GM18858 (cell line): ENCODE measurements around the gene FAM156A.
"Not testable (repeated sequence)": the region's sequence is repeated elsewhere in the genome, so short reads cannot be mapped to it uniquely, and the experiment has no call there.

Experiments used
- ATAC-seq: cut with Tn5 transposase; IDR thresholded peaks from one replicate; pipeline ENCODE4 v1.9.1; 2021; ENCODE audit not compliant: unreplicated experiment

FAM156A gene, protein sequence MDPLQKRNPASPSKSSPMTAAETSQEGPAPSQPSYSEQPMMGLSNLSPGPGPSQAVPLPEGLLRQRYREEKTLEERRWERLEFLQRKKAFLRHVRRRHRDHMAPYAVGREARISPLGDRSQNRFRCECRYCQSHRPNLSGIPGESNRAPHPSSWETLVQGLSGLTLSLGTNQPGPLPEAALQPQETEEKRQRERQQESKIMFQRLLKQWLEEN

DNA sequence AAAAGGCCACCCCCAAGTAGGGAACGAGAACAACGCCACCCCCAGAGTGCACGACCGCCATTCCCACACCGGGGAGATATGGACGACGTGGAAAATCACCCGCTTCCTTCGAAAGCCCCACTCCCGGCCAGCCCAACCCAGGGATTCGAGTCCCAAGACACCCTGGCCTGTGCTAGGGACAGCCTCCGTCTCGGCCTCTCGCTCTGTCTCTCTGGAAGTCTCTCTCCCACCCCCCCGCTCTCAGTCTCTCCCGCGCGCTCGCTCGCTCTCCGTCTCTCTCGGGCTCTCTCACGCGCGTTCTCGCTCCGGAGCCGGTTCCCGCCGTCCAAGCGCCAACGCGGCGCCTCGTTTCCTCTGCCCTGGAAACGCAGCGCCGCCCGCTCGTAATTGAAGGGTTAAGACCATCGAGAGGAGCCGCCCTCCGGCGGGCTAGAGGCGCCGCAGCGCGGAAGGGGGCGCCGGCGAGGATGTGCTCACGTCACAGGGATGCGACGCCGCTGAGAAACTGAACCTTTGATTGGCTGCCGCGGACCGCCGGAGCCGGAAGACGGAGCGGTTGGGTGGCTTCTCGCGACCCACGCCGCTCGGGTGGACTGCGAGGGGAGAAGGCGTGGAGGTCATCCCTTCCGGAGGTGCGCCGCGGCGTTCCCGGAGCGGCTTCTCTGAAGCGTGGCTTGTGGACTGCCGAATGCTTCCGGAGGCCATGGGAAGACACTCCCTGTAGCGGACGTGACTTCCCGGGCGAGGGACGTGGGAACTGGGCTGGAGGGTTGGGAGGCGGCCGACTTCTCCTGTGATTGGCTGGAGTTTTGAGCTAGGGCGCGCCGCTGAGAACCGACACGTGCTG is at the start of gene FAM156A:
TSS of gene FAM156A (minus strand) at position 406 of the 847 bp plus-strand sequence. CDS start 9,930 bp downstream, outside the sequence.
- ATAC-seq, result peak; percentile 73

- ATAC-seq, result no peak
Observed at GRCh38 chrX:53005327-53005726, 47.0 kb upstream of the FAM156A start.

DNA sequence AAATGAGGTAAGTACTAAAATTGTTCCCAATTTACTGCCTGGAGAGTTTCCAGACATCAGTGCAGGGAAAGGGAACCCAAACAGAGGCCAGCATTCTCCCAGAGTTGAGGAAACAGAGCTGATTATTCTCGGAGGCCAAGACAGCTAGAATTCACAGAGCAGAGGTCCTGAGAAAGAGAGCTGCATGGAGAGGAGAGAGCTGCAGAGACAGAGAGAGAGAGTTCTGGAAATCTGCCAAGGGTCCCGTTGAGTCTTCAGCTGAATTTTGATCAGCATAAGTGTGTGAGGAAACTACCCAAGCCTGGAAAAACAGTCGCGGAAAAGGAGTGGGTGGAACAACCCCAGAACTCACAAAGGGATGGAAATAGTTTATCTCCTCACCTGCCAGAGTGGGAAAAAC is 46.5 kb upstream of the FAM156A start:
- ATAC-seq, result no peak

DNA sequence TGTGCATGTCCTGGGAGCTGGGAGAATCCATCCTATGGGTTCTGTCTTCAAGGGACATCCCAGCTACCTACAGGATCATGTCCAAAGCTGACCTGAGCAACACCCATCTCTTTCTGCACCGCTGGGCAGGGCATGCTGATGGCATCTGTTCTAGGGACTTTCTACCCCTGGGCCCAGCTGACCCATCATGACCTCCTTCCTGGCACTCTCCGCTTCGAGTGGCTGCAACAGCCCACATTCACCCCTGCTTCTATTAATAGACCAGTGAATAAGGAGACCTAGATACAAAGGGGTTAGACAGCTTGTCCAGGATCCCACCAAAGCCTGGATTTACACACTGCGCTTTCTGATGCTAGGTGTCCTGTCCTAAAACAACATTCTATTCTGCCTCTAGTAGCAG is 45.7 kb upstream of the FAM156A start:
- no peak for ATAC-seq

GRCh38 chrX:53003111-53003510 is 44.8 kb upstream of the FAM156A start:
- ATAC-seq, result no peak

DNA sequence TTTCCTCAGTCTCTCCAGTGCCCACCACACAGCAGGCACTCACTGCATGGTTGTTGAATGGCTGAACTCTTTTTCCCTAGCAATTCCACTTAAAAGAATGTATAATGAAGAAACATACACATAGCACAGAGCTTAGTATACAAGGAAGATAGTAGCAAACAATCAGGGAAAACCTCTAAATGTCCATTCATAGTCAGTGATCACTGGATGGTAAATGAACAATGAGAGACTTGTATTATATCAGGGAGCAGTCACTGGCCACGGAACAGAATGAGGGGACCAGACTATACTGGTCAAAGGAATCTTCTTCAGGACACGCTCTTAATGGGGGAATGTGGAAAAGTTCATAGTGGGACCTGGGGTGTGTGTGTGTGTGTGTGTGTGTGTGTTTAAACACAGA is 43.6 kb upstream of the FAM156A start:
- ATAC-seq, result no peak

DNA sequence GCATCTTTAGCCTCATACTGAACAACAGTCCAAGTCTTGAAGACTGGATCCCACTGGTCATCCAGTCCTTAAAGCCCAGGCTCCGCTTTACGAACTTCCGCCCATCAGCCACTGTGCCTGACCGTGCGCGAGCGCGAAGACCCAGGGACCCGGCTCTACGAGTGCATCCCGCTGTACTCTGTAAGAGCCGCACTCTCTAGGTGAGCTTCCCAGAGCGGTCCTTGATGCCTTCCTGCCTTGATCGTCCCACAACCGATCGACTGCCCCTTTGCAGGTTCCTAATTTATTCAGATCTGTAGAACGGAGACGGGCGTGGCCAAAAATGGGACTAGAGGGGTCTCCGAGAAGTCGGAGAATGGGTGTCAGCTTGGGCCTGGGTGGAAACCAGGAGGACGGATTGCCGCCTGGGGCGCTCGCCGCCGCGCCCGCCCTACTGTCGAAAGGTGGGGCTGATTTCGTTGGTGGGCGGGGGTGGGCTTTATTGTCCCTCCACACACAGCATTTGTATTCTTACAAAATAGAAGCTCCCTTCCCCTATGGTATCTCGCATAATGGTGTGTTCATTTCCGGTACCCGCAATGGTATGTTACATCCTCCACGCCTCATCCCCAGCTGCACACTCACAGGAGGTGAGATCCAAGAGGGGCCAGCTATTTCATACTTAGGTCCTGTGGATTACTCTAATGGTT is 42.3 kb upstream of the FAM156A start:
- no peak for ATAC-seq

DNA sequence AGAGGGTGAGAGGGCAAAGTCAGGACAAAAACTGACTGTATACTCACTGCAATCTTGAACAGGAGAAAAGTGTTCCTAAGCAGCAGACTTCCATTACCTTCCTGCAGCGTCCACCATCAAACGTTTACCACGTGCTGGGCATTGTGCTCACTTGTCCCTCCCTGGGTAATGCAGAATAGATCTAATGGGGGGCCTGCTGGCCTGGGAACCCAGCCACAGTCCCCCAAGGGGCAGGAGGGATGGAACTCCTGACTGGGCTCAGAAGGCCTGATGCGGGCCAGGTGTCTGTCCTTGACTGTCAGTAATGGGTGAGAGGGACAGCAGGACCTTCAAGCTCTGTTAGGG is 37.6 kb upstream of the FAM156A start:
- ATAC-seq, result no peak

GRCh38 chrX:52995135-52995986 is 37.0 kb upstream of the FAM156A start:
- ATAC-seq, result peak; percentile 91

DNA sequence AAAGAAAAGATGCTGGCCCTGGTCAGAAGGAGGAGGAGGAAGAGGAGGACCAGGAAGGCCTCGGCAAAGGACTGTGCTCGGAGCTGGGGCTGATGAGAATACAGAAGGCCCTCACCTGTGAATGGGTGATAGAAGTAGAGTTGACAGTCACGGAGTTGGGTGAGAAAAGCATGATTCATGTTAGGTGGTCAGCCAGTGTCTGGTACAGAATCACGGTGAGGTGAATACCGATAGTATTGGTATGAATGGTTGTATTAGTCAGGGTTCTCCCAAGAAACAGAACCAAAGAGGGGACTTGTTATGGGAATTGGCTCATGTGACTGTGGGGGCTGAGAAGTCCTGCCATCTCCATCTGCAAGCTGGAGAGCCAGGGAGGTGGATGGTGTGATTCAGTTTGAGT is 32.5 kb upstream of the FAM156A start:
- no peak for ATAC-seq

DNA sequence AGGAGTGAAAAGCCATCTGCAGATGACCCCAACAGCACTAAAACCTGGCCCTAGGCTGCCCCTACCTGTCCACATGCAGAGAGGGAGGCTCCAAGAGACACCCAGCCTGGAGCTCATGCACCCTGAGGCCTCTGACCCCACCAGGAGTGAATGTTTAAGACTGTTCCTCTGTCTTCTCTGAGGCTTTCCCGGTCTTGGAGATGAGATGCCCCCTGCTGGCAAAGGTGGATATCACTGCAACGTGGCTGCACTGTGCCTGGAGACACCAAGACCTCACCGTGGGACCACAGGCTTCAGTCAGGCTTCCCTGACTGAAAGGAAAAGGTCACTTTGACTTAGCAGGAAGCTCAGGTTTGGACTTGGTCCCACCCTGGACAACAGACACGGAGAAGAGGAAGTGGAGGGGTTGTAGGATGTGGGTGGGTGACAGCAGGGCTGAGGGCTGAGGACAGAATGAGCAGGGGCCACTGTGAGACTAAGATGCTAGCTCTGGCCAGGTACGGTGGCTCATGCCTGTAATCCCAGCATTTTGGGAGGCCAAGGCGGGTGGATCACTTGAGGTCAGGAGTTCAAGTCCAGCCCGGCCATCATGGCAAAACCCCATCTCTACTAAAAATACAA is 31.8 kb upstream of the FAM156A start:
- ATAC-seq, result peak; percentile 83

GRCh38 chrX:52988985-52989917 is 30.9 kb upstream of the FAM156A start:
- ATAC-seq, result no peak

DNA sequence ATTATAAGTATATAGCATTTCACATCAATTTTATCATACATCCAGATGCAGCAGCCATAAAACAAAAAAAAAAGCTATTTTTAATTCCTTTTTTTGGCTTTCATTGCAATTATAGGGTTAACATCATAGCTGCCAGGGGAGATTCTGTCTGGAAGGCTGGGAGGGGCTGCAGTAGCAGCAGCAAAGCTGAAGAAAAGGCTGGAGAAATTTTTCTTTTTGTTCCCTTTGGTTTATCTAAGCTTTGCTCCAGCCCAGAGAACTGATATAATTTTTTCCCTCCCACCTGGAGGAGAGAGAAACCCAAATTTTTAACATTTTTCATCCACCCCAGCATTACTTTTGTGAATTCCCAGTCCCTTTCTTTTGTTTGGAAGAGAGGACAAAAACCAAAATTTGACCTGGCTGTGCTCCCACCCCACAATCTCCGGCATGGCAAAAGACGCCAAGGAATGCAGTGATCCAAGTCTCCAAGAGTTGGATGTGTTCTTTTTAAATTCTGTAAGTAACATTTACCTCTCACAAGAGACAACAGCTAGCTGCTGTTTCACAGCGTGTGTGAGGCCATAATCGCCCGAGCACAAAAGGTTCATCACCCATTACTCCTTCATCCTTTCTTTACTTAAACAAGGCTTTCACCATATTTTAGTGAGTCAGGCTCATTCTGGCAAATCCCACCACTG is 25.1 kb upstream of the FAM156A start:
- no peak for ATAC-seq

- no peak for ATAC-seq
Observed at GRCh38 chrX:52979993-52980392, 21.7 kb upstream of the FAM156A start.

DNA sequence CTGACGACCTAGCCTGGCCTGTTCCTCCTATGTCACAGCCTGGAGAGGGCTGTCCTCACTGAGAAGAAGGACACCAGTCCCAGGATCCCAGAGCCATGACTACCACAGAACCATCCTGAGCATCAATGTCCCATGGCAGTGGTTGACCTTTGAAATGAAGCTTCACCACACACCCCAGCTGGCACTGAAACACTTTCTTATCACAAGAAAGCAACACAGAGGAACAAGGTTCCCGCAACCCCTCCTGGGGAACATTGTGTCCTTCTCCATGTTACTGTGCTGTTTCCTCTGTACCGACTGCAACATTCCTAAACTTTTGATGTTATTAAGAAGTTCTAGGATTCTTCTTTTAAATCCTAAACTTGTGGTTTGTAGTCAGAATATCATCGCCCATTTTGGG is 21.2 kb upstream of the FAM156A start:
- no peak for ATAC-seq

GRCh38 chrX:52977953-52978352 is 19.6 kb upstream of the FAM156A start:
- no peak for ATAC-seq

DNA sequence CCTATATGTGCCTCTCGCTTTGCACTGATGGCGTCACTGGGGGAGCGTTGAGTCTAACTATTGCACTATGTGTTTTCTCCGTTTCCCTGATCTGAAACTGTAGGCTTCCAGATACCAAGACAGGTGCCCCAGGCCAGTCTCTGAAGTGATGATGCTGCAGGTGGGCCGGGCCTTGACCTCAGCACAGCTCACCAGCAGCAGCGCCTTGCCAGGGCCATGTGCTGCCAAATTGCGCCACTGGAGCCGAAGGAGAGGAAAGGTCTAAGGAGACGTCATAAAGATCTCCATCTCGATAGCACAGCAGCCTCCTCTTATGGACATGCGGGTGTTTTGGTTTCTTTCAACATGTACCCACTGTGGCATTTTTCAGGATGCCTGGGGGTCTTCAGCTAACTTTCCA is 17.3 kb upstream of the FAM156A start:
- not testable (repeated sequence) for ATAC-seq

- not testable (repeated sequence) for ATAC-seq
Observed at GRCh38 chrX:52974336-52974992, 16.1 kb upstream of the FAM156A start.
